Breast epithelium (tissue), 4 donors: ENCODE data around the gene MECR. TPM values are rescaled to one million over a fixed set of nuclear protein-coding genes. Genes with fewer than 3 reads are reported as not detected.

ENCODE experiments used
- DNase-seq, 2 donors: peaks; one replicate each; pipeline ENCODE4 v3.0.0-alpha.2; 2019; ENCODE audit warnings: low spot score in 2 of 2
- H3K27ac ChIP-seq, 2 donors: fragments of 200-600 bp; sonication (generic) in 1 of 2; one replicate each; pipeline ENCODE4 v1.5.1; 2016 to 2019; ENCODE audit warnings: mild to moderate bottlenecking in 1 of 2
- H3K27me3 ChIP-seq, 2 donors: fragments of 200-600 bp; sonication (generic) in 1 of 2; one replicate each; pipeline versions ENCODE4 v1.5.1 to v1.6.0; 2017 to 2019; ENCODE audit warnings: control low read depth in 1 of 2, mild to moderate bottlenecking in 1 of 2
- H3K36me3 ChIP-seq: fragments of 200-600 bp; one replicate; pipeline ENCODE4 v1.5.1; 2019
- H3K4me1 ChIP-seq, 2 donors: fragments of 200-600 bp; sonication (generic); one replicate each; pipeline ENCODE4 v1.5.1; 2016 to 2019; ENCODE audit warnings: control low read depth in 1 of 2
- H3K4me3 ChIP-seq, 3 donors: fragments of 200-600 bp; sonication (generic); 1 replicate in 2 of 3; 2 replicates in 1 of 3; pipeline ENCODE4 v1.5.1; 2016 to 2019; ENCODE audit warnings: mild to moderate bottlenecking in 3 of 3, moderate library complexity in 2 of 3
- H3K9me3 ChIP-seq, 2 donors: fragments of 200-600 bp; sonication (generic) in 1 of 2; one replicate each; pipeline ENCODE4 v1.5.1; 2016 to 2019; ENCODE audit warnings: control low read depth in 1 of 2
- CTCF ChIP-seq, 3 donors: fragments of 450-650 bp; IDR thresholded peaks; one replicate each; pipeline ENCODE4 v1.5.1; 2016 to 2017; ENCODE audit warnings: antibody characterized with exemption in 3 of 3, mild to moderate bottlenecking in 3 of 3, moderate library complexity in 3 of 3
- POLR2A ChIP-seq: fragments of 450-650 bp; IDR thresholded peaks from one replicate; pipeline ENCODE4 v1.6.1; 2016; ENCODE audit warnings: antibody characterized with exemption, mild to moderate bottlenecking, moderate library complexity
- POLR2AphosphoS5 ChIP-seq, 3 donors: sonication (generic); formaldehyde crosslinking; IDR thresholded peaks; one replicate each; pipeline ENCODE4 v1.6.1; 2017; ENCODE audit warnings: antibody characterized with exemption in 3 of 3
- intact Hi-C: fragments of 100-400 bp; cut with DNase I; formaldehyde crosslinking; loops from one replicate; pipeline ENCODE4 v1.15.1; 2023; ENCODE audit warnings: low total_unique reads
- total RNA-seq, 3 donors: library from RNA; depleted of rRNA; stranded (reverse); fragments of >200 nt; gene quantifications; one replicate each; pipeline ENCODE4 v1.1.0, GENCODE V29; 2016

MECR gene
- total RNA-seq, 3 donors from 2014 or later: 21.0 to 23.3 (median 21.3) TPM

GRCh38 chr1:29181413-29182225 is 49.1 kb downstream of the MECR start, which contains the start of gene SRSF4:
TSS of gene SRSF4 (minus strand) at chr1:29181900. CDS start at chr1:29181752, 148 bp downstream.
- H3K4me1 ChIP-seq: peaks cover 0 to 9% of the 10 kb centered on the region in 2 donors
- intact Hi-C loops: loop anchor here (2.0 kb wide), 1 partner anchor 295 kb away; no protein-coding TSS in a partner anchor

GRCh38 chr1:29180497-29181412 is 50.0 kb downstream of the MECR start:
- Histone ChIP-seq H3K27ac (peak overlapping the region; percentile 100), H3K9me3 (no peaks in the 10 kb centered on the region), H3K27me3 (no peaks in the 10 kb centered on the region), H3K36me3 (no peaks in the 10 kb centered on the region), H3K4me3 (peak overlapping the region; percentile 84 to 97 (median 97)), H3K4me1 (peaks cover 0 to 9% of the 10 kb centered on the region in 2 donors)
- TF ChIP-seq POLR2AphosphoS5 (IDR thresholded peaks at IDR 0.05) (no peak), POLR2A (no peak), CTCF (IDR thresholded peaks at IDR 0.05) (no peak)
- intact Hi-C loops: loop anchor here (2.0 kb wide), 1 partner anchor 294 kb away; no protein-coding TSS in a partner anchor
- DNase-seq: no peak

More at GRCh38 chr1:29181413-29182225, 49.1 kb downstream of the MECR start, which contains the start of gene SRSF4:
- H3K36me3 ChIP-seq: no peaks in the 10 kb centered on the region
- no peaks in the 10 kb centered on the region for H3K27me3 ChIP-seq
- no peaks in the 10 kb centered on the region for H3K9me3 ChIP-seq
- peak within 1 kb of the TSS; percentile 84 to 97 (median 97) for H3K4me3 ChIP-seq
- H3K27ac ChIP-seq: peak within 1 kb of the TSS; percentile 100
- peak; percentile 56 to 92 (median 69) for TF ChIP-seq POLR2AphosphoS5 (IDR thresholded peaks at IDR 0.05)
- TF ChIP-seq CTCF (IDR thresholded peaks at IDR 0.05): peak; percentile 58 to 79 (median 78)
- TF ChIP-seq POLR2A: peak; percentile 27
- DNase-seq: peak; percentile 98 to 99

GRCh38 chr1:29179641-29180184 is 51.0 kb downstream of the MECR start:
- intact Hi-C loops: loop anchor here (2.0 kb wide), 1 partner anchor 293 kb away; no protein-coding TSS in a partner anchor

More at GRCh38 chr1:29179641-29180184, 51.0 kb downstream of the MECR start:
- peaks cover 0 to 9% of the 10 kb centered on the region in 2 donors for H3K4me1 ChIP-seq
- H3K27ac ChIP-seq: peak overlapping the region; percentile 100
- peak overlapping the region; percentile 84 to 97 (median 97) for H3K4me3 ChIP-seq
- DNase-seq: no peak
- no peaks in the 10 kb centered on the region for H3K27me3 ChIP-seq
- H3K9me3 ChIP-seq: no peaks in the 10 kb centered on the region
- TF ChIP-seq POLR2A (no peak), CTCF (IDR thresholded peaks at IDR 0.05) (no peak), POLR2AphosphoS5 (IDR thresholded peaks at IDR 0.05) (no peak)
- H3K36me3 ChIP-seq: no peaks in the 10 kb centered on the region
